ENCODE data around the gene NEDD8. TPM values are rescaled to one million over a fixed set of nuclear protein-coding genes. Genes with fewer than 3 reads are reported as not detected.

Gene NEDD8
- 94.6 TPM for total RNA-seq

GRCh38 chr14:24232121-24232644 lies at the start of gene NEDD8:
TSS of gene NEDD8 (minus strand) at chr14:24232367. CDS start at chr14:24232267, 100 bp downstream.

GRCh38 chr14:24271134-24271833 lies 39.1 kb upstream of the NEDD8 start, which contains the start of gene RABGGTA:
TSS of gene RABGGTA (minus strand) at chr14:24271597. CDS start at chr14:24271115, 482 bp downstream.

GRCh38 chr14:24262821-24263733 lies 30.9 kb upstream of the NEDD8 start, which contains the start of gene TGM1:
TSS of gene TGM1 (minus strand) at chr14:24263177. CDS start at chr14:24262352, 825 bp downstream.

GRCh38 chr14:24232645-24233537 lies 724 bp upstream of the NEDD8 start, which contains the start of gene GMPR2:
TSS of gene GMPR2 (plus strand) at chr14:24232929. CDS start at chr14:24233254, 325 bp downstream.

GRCh38 chr14:24215495-24216344 lies 16.4 kb downstream of the NEDD8 start, which contains the start of gene MDP1:
TSS of gene MDP1 (minus strand) at chr14:24216066. CDS start at chr14:24215955, 111 bp downstream.

GRCh38 chr14:24212924-24213865 lies 19.0 kb downstream of the NEDD8 start, which contains the start of gene CHMP4A:
TSS of gene CHMP4A (minus strand) at chr14:24213488. CDS start at chr14:24213439, 49 bp downstream.

GRCh38 chr14:24195186-24196070 lies 36.7 kb downstream of the NEDD8 start, which contains the start of gene TM9SF1:
TSS of gene TM9SF1 (minus strand) at chr14:24195441. CDS start at chr14:24195019, 422 bp downstream.

GRCh38 chr14:24188251-24189058 lies 43.7 kb downstream of the NEDD8 start, which contains the start of gene IPO4:
TSS of gene IPO4 (minus strand) at chr14:24188816. CDS start at chr14:24188787, 29 bp downstream.

GRCh38 chr14:24171422-24172260 lies 60.5 kb downstream of the NEDD8 start, which contains the start of gene REC8:
TSS of gene REC8 (plus strand) at chr14:24172080. CDS start at chr14:24172553, 473 bp downstream.

Small RNAs within 50 kb of the gene (small RNA-seq; reads per million reads assigned to genes)
- not detected for gene AL136295.4
- gene CHMP4A, result not detected
- not detected for gene IPO4
- gene MDP1, result not detected

Other genes starting within 250 kb of the NEDD8 start
- 3.7 TPM for gene DHRS4L2, start 243.4 kb downstream of the NEDD8 start, total RNA-seq
- gene CARMIL3, start 180.4 kb downstream of the NEDD8 start, total RNA-seq, result 28.8 TPM
- 16.8 TPM for gene CPNE6, start 160.8 kb downstream of the NEDD8 start, total RNA-seq
- gene PCK2, start 138.1 kb downstream of the NEDD8 start, total RNA-seq, result 3.0 TPM
- 67.6 TPM for gene DCAF11, start 117.6 kb downstream of the NEDD8 start, total RNA-seq
- gene NRL, start 117.4 kb downstream of the NEDD8 start, total RNA-seq, result 2.5 TPM
- gene FITM1, start 101.7 kb downstream of the NEDD8 start, total RNA-seq, result not detected
- gene PSME1, start 96.2 kb downstream of the NEDD8 start, total RNA-seq, result 30.4 TPM
- 15.5 TPM for gene EMC9, start 90.8 kb downstream of the NEDD8 start, total RNA-seq
- gene PSME2, start 85.8 kb downstream of the NEDD8 start, total RNA-seq, result 38.8 TPM
- 24.5 TPM for gene RNF31, start 84.9 kb downstream of the NEDD8 start, total RNA-seq
- gene IRF9, start 71.1 kb downstream of the NEDD8 start, total RNA-seq, result 38.5 TPM
- 26.3 TPM for gene REC8, start 60.3 kb downstream of the NEDD8 start, total RNA-seq
- 19.4 TPM for gene IPO4, start 43.6 kb downstream of the NEDD8 start, total RNA-seq
- 21.5 TPM for gene TM9SF1, start 36.9 kb downstream of the NEDD8 start, total RNA-seq
- gene TSSK4, start 26.7 kb downstream of the NEDD8 start, total RNA-seq, result not detected
- 33.2 TPM for gene CHMP4A, start 18.9 kb downstream of the NEDD8 start, total RNA-seq
- 16.1 TPM for gene MDP1, start 16.3 kb downstream of the NEDD8 start, total RNA-seq
- 48.9 TPM for gene GMPR2, start 562 bp upstream of the NEDD8 start, total RNA-seq
- gene TINF2, start 10.3 kb upstream of the NEDD8 start, total RNA-seq, result 37.6 TPM
- gene TGM1, start 30.8 kb upstream of the NEDD8 start, total RNA-seq, result 3.0 TPM
- 31.4 TPM for gene RABGGTA, start 39.2 kb upstream of the NEDD8 start, total RNA-seq
- 10.4 TPM for gene DHRS1, start 67.4 kb upstream of the NEDD8 start, total RNA-seq
- 20.3 TPM for gene NOP9, start 67.5 kb upstream of the NEDD8 start, total RNA-seq
- gene CIDEB, start 75.6 kb upstream of the NEDD8 start, total RNA-seq, result 2.8 TPM
- gene LTB4R2, start 77.8 kb upstream of the NEDD8 start, total RNA-seq, result 1.8 TPM
- gene LTB4R, start 79.1 kb upstream of the NEDD8 start, total RNA-seq, result 1.2 TPM
- 3.2 TPM for gene ADCY4, start 102.7 kb upstream of the NEDD8 start, total RNA-seq
- 0.69 TPM for gene RIPK3, start 107.6 kb upstream of the NEDD8 start, total RNA-seq
- gene NFATC4, start 135.8 kb upstream of the NEDD8 start, total RNA-seq, result 5.5 TPM
- 13.8 TPM for gene NYNRIN, start 166.6 kb upstream of the NEDD8 start, total RNA-seq
- 0.46 TPM for gene CBLN3, start 197.3 kb upstream of the NEDD8 start, total RNA-seq
- 15.7 TPM for gene KHNYN, start 197.6 kb upstream of the NEDD8 start, total RNA-seq
- 22.4 TPM for gene SDR39U1, start 210.4 kb upstream of the NEDD8 start, total RNA-seq